Measurements from ENCODE around the gene PRKN. TPM values are rescaled to one million over a fixed set of nuclear protein-coding genes. Genes with fewer than 3 reads are reported as not detected.

The PRKN gene
- total RNA-seq, 1 donor from 2014 or later: 1.3 TPM

GRCh38 chr6:162389343-162390085, 338.1 kb downstream of the PRKN start:
- Mint-ChIP-seq H3K4me1 (ENCODE audit: low read depth, unreplicated experiment) (no peaks in the 10 kb centered on the region), H3K27me3 (ENCODE audit: low read depth, unreplicated experiment) (no peaks in the 10 kb centered on the region), H3K27ac (ENCODE audit: unreplicated experiment) (no peak overlapping the region), H3K9me3 (ENCODE audit: unreplicated experiment) (no peaks in the 10 kb centered on the region), H3K36me3 (ENCODE audit: low read depth, unreplicated experiment) (no peaks in the 10 kb centered on the region), H3K4me3 (ENCODE audit: unreplicated experiment) (no peak overlapping the region)
- no peaks in the 10 kb centered on the region for H3K36me3 ChIP-seq (ENCODE audit: insufficient read depth, low read length)
- no peak overlapping the region for H2AFZ ChIP-seq (ENCODE audit: low read depth, low read length)
- H3K9ac ChIP-seq (ENCODE audit: low read length): no peak overlapping the region
- H4K20me1 ChIP-seq (ENCODE audit: insufficient read depth, low read length): no peaks in the 10 kb centered on the region
- no peak for DNase-seq (ENCODE audit: low read depth)
- no peak overlapping the region for H3K27ac ChIP-seq (ENCODE audit: low read depth, low read length)
- H3K9me3 ChIP-seq (ENCODE audit: insufficient read depth, low read depth, low read length): no peaks in the 10 kb centered on the region
- no peaks in the 10 kb centered on the region for H3K79me2 ChIP-seq (ENCODE audit: insufficient read depth, low read length)
- H3K4me3 ChIP-seq (ENCODE audit: insufficient read depth, low read depth, low read length): no peak overlapping the region
- H3K27me3 ChIP-seq (ENCODE audit: insufficient read depth, low read length): no peaks in the 10 kb centered on the region
- H3K4me1 ChIP-seq (ENCODE audit: insufficient read depth, low read length): no peaks in the 10 kb centered on the region
- no peak overlapping the region for H3K4me2 ChIP-seq (ENCODE audit: low read length)
- TF ChIP-seq CTCF (IDR thresholded peaks at IDR 0.05; ENCODE audit: insufficient read depth, low read depth, low read length) (no peak), EZH2 (IDR thresholded peaks at IDR 0.05; ENCODE audit: insufficient read depth, low read length) (no peak)
- no peak for FAIRE-seq

GRCh38 chr6:162388383-162388777, 339.2 kb downstream of the PRKN start:
- H3K36me3 ChIP-seq (ENCODE audit: insufficient read depth, low read length): no peaks in the 10 kb centered on the region
- no peak for FAIRE-seq
- H3K9me3 ChIP-seq (ENCODE audit: insufficient read depth, low read depth, low read length): no peaks in the 10 kb centered on the region
- Mint-ChIP-seq H3K27me3 (ENCODE audit: low read depth, unreplicated experiment) (no peaks in the 10 kb centered on the region), H3K27ac (ENCODE audit: unreplicated experiment) (no peak overlapping the region), H3K9me3 (ENCODE audit: unreplicated experiment) (no peaks in the 10 kb centered on the region), H3K4me3 (ENCODE audit: unreplicated experiment) (no peak overlapping the region), H3K36me3 (ENCODE audit: low read depth, unreplicated experiment) (no peaks in the 10 kb centered on the region), H3K4me1 (ENCODE audit: low read depth, unreplicated experiment) (no peaks in the 10 kb centered on the region)
- no peak overlapping the region for H2AFZ ChIP-seq (ENCODE audit: low read depth, low read length)
- no peak overlapping the region for H3K9ac ChIP-seq (ENCODE audit: low read length)
- no peak overlapping the region for H3K4me2 ChIP-seq (ENCODE audit: low read length)
- no peaks in the 10 kb centered on the region for H3K4me1 ChIP-seq (ENCODE audit: insufficient read depth, low read length)
- no peak for DNase-seq (ENCODE audit: low read depth)
- H3K27me3 ChIP-seq (ENCODE audit: insufficient read depth, low read length): no peaks in the 10 kb centered on the region
- H3K27ac ChIP-seq (ENCODE audit: low read depth, low read length): no peak overlapping the region
- TF ChIP-seq CTCF (IDR thresholded peaks at IDR 0.05; ENCODE audit: insufficient read depth, low read depth, low read length): no peak
- no peak for TF ChIP-seq EZH2 (IDR thresholded peaks at IDR 0.05; ENCODE audit: insufficient read depth, low read length)
- H4K20me1 ChIP-seq (ENCODE audit: insufficient read depth, low read length): no peaks in the 10 kb centered on the region
- H3K79me2 ChIP-seq (ENCODE audit: insufficient read depth, low read length): no peaks in the 10 kb centered on the region
- H3K4me3 ChIP-seq (ENCODE audit: insufficient read depth, low read depth, low read length): no peak overlapping the region

GRCh38 chr6:162387718-162388382, 339.7 kb downstream of the PRKN start:
- Histone ChIP-seq H2AFZ (ENCODE audit: low read depth, low read length) (no peak overlapping the region), H3K9ac (ENCODE audit: low read length) (no peak overlapping the region), H3K36me3 (ENCODE audit: insufficient read depth, low read length) (no peaks in the 10 kb centered on the region), H3K27ac (ENCODE audit: low read depth, low read length) (no peak overlapping the region), H3K4me1 (ENCODE audit: insufficient read depth, low read length) (no peaks in the 10 kb centered on the region), H3K79me2 (ENCODE audit: insufficient read depth, low read length) (no peaks in the 10 kb centered on the region), H3K4me2 (ENCODE audit: low read length) (no peak overlapping the region), H4K20me1 (ENCODE audit: insufficient read depth, low read length) (no peaks in the 10 kb centered on the region), H3K27me3 (ENCODE audit: insufficient read depth, low read length) (no peaks in the 10 kb centered on the region), H3K4me3 (ENCODE audit: insufficient read depth, low read depth, low read length) (no peak overlapping the region), H3K9me3 (ENCODE audit: insufficient read depth, low read depth, low read length) (no peaks in the 10 kb centered on the region)
- Mint-ChIP-seq H3K27ac (ENCODE audit: unreplicated experiment) (no peak overlapping the region), H3K4me3 (ENCODE audit: unreplicated experiment) (no peak overlapping the region), H3K4me1 (ENCODE audit: low read depth, unreplicated experiment) (no peaks in the 10 kb centered on the region), H3K27me3 (ENCODE audit: low read depth, unreplicated experiment) (no peaks in the 10 kb centered on the region), H3K9me3 (ENCODE audit: unreplicated experiment) (no peaks in the 10 kb centered on the region), H3K36me3 (ENCODE audit: low read depth, unreplicated experiment) (no peaks in the 10 kb centered on the region)
- TF ChIP-seq EZH2 (IDR thresholded peaks at IDR 0.05; ENCODE audit: insufficient read depth, low read length) (no peak), CTCF (IDR thresholded peaks at IDR 0.05; ENCODE audit: insufficient read depth, low read depth, low read length) (no peak)
- no peak for FAIRE-seq
- no peak for DNase-seq (ENCODE audit: low read depth)
